A549 (cell line): ENCODE results near the gene LONRF3.

ENCODE experiments used
- CEBPB ChIP-seq, 2 experiments: fragments of >200 bp in 1 of 2; sonication (Bioruptor Twin) in 1 of 2; formaldehyde crosslinking in 1 of 2; IDR thresholded peaks; 2 replicates each; pipeline ENCODE4 v1.6.1; 2012 to 2016
- CHD2 ChIP-seq: fragments of 150-350 bp; IDR thresholded peaks from 2 replicates; pipeline ENCODE4 v1.6.1; 2014; ENCODE audit warnings: low read length; ENCODE audit not compliant: partially characterized antibody
- HOXA7 ChIP-seq: fragments of 250-450 bp; sonication (Bioruptor Pico); IDR thresholded peaks from 2 replicates; pipeline ENCODE4 v1.5.0; 2020; ENCODE audit warnings: mild to moderate bottlenecking, moderate library complexity
- JUN ChIP-seq, 2 experiments: fragments of >200 bp; sonication (Bioruptor Twin); formaldehyde crosslinking; IDR thresholded peaks; 2 replicates in 1 of 2; 3 replicates in 1 of 2; pipeline ENCODE4 v1.6.1; 2016 to 2017
- JUNB ChIP-seq: fragments of >200 bp; sonication (Bioruptor Twin); formaldehyde crosslinking; IDR thresholded peaks from 2 replicates; pipeline ENCODE4 v1.6.1; 2016
- MAFK ChIP-seq: fragments of 450-650 bp; IDR thresholded peaks from 2 replicates; pipeline ENCODE4 v1.6.1; 2014; ENCODE audit not compliant: partially characterized antibody
- MYC ChIP-seq: IDR thresholded peaks from 2 replicates; pipeline ENCODE4 v1.6.1; 2012; ENCODE audit warnings: mild to moderate bottlenecking, inconsistent platforms, low read length, improper control_type of control experiment, borderline replicate concordance
- NR3C1 ChIP-seq: fragments of >200 bp; sonication (Bioruptor Twin); formaldehyde crosslinking; IDR thresholded peaks from 3 replicates; pipeline ENCODE4 v1.6.1; 2017
- POLR2A ChIP-seq: IDR thresholded peaks from 2 replicates; pipeline ENCODE4 v1.6.1; 2012; ENCODE audit warnings: mild to moderate bottlenecking, low read length
- RAD21 ChIP-seq, 2 experiments: fragments of >200 bp in 1 of 2; sonication (Bioruptor Twin) in 1 of 2; formaldehyde crosslinking in 1 of 2; IDR thresholded peaks in 1 of 2; conservative IDR thresholded peaks in 1 of 2; 2 replicates in 1 of 2; 3 replicates in 1 of 2; pipeline ENCODE4 v1.6.1; 2012 to 2018; ENCODE audit warnings: inconsistent platforms in 1 of 2
- TF ChIP-seq, protein P1 (sequence below): fragments of >200 bp; sonication (Bioruptor Twin); formaldehyde crosslinking; IDR thresholded peaks from 3 replicates; pipeline ENCODE4 v1.5.1; 2016
- TF ChIP-seq, protein P2 (sequence below): IDR thresholded peaks from 2 replicates; pipeline ENCODE4 v1.6.1; 2012
- TF ChIP-seq, protein P3 (sequence below): fragments of >200 bp; sonication (Bioruptor Twin); formaldehyde crosslinking; IDR thresholded peaks from 3 replicates; pipeline ENCODE4 v1.6.1; 2016
- TF ChIP-seq, protein P4 (sequence below): fragments of 200-600 bp; sonication (generic); IDR thresholded peaks from 2 replicates; pipeline ENCODE4 v1.6.1; 2016; ENCODE audit warnings: antibody characterized with exemption, mild to moderate bottlenecking, moderate library complexity

DNA sequence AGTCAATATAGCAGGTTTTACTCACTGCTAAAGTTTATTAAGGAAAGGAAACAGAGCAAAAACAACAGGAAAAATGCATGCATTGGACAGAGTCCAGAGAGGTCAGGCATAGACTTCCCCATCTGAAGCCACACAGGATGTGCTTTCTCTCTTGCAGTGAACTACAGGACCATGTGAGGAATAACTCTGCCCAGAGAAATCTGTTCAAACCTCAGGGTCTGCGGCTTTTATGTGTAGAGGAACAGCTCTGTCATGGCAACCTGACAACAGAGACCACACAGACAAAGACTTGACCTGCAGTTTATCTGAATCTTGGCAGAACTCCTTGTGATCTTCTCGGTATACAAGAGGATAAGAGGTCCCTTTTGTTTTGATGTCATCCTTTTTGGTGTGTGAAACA lies 46.3 kb upstream of the LONRF3 start:
- TF ChIP-seq, protein P1, sequence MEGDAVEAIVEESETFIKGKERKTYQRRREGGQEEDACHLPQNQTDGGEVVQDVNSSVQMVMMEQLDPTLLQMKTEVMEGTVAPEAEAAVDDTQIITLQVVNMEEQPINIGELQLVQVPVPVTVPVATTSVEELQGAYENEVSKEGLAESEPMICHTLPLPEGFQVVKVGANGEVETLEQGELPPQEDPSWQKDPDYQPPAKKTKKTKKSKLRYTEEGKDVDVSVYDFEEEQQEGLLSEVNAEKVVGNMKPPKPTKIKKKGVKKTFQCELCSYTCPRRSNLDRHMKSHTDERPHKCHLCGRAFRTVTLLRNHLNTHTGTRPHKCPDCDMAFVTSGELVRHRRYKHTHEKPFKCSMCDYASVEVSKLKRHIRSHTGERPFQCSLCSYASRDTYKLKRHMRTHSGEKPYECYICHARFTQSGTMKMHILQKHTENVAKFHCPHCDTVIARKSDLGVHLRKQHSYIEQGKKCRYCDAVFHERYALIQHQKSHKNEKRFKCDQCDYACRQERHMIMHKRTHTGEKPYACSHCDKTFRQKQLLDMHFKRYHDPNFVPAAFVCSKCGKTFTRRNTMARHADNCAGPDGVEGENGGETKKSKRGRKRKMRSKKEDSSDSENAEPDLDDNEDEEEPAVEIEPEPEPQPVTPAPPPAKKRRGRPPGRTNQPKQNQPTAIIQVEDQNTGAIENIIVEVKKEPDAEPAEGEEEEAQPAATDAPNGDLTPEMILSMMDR = no peak
- TF ChIP-seq JUNB (no peak), CEBPB (IDR thresholded peaks at IDR 0.05) (no peak), MYC (no peak), CHD2 (no peak), MAFK (no peak), POLR2A (no peak), NR3C1 (no peak), RAD21 (conservative IDR thresholded peaks at IDR 0.05 in 1 of 2, IDR thresholded peaks at IDR 0.05 in 1 of 2) (no peak), HOXA7 (CRISPR knock-in tag) (no peak), JUN (IDR thresholded peaks at IDR 0.05) (no peak)
- TF ChIP-seq, protein P2, sequence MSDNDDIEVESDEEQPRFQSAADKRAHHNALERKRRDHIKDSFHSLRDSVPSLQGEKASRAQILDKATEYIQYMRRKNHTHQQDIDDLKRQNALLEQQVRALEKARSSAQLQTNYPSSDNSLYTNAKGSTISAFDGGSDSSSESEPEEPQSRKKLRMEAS = no peak
- TF ChIP-seq, protein P3, sequence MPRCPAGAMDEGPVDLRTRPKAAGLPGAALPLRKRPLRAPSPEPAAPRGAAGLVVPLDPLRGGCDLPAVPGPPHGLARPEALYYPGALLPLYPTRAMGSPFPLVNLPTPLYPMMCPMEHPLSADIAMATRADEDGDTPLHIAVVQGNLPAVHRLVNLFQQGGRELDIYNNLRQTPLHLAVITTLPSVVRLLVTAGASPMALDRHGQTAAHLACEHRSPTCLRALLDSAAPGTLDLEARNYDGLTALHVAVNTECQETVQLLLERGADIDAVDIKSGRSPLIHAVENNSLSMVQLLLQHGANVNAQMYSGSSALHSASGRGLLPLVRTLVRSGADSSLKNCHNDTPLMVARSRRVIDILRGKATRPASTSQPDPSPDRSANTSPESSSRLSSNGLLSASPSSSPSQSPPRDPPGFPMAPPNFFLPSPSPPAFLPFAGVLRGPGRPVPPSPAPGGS = no peak
- TF ChIP-seq, protein P4, sequence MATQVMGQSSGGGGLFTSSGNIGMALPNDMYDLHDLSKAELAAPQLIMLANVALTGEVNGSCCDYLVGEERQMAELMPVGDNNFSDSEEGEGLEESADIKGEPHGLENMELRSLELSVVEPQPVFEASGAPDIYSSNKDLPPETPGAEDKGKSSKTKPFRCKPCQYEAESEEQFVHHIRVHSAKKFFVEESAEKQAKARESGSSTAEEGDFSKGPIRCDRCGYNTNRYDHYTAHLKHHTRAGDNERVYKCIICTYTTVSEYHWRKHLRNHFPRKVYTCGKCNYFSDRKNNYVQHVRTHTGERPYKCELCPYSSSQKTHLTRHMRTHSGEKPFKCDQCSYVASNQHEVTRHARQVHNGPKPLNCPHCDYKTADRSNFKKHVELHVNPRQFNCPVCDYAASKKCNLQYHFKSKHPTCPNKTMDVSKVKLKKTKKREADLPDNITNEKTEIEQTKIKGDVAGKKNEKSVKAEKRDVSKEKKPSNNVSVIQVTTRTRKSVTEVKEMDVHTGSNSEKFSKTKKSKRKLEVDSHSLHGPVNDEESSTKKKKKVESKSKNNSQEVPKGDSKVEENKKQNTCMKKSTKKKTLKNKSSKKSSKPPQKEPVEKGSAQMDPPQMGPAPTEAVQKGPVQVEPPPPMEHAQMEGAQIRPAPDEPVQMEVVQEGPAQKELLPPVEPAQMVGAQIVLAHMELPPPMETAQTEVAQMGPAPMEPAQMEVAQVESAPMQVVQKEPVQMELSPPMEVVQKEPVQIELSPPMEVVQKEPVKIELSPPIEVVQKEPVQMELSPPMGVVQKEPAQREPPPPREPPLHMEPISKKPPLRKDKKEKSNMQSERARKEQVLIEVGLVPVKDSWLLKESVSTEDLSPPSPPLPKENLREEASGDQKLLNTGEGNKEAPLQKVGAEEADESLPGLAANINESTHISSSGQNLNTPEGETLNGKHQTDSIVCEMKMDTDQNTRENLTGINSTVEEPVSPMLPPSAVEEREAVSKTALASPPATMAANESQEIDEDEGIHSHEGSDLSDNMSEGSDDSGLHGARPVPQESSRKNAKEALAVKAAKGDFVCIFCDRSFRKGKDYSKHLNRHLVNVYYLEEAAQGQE = no peak
